DMS 273 treated with DMSO at 0.1 percent for 48 hours (cell line): ENCODE results near the gene IL1F10.

ENCODE experiments used
- DNase-seq: peaks from one replicate; lab custom pipeline; 2025; lab: John Stamatoyannopoulos, UW

The IL1F10 gene, protein sequence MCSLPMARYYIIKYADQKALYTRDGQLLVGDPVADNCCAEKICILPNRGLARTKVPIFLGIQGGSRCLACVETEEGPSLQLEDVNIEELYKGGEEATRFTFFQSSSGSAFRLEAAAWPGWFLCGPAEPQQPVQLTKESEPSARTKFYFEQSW

DNA sequence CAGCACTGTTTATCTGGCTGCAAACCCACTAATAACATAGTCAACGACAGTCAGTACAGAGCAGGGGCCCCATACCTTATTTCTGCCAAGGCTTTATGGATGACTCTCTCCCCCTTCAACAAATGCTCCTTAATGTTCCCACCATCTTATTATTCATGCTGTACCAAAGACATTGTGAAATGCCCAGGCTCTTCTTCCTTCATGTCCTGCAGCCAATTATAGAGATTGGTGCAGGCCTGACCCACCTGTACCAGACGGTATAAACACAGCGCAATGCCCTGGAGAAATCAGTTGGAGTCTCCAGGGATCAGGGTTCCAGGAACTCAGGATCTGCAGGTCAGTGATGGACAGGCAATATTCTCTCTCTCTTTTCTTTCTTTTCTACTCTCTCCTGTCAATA, at the start of gene IL1F10:
Gene IL1F10, plus strand, starts transcription at position 290 of the 400 bp plus-strand sequence. CDS start 4,769 bp downstream, outside the sequence.
- no peak for DNase-seq

DNA sequence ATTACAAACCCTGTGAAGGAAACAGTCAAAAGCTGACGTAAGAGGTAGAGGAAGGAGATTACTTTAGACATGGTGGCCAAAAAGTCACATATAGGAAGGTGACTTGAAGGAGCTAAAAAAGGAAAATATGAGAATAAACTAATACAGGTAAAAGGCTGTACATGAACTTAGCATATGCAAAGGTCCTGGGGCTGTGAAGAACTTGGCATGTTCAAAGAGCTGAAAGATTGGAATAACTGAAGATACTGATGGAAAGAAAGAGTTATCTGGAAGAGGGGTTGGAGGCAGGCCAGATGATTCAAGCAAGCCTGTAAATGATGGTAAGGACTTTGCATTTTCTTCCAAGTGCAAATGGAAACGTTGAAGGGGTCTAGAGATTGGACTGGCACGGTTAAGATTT, 49.3 kb upstream of the IL1F10 start:
- DNase-seq: no peak

DNA sequence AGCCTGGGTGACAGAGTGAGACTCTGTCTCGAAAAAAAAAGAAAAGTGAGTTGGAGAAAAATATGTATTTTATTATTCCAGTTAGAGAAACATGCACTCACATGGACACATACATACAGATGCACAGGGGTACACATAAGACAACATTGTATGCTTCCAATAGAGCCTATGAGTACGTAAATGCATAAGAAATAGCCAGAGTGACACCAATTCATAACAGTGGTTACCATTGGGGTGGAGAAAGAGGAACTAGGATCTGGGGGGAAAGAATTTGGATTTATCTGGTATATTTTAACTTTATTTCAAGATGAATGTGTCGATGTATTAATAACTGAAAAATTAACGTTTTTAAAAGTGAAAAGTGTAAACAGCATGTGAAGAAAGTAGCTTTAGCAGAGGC, 46.5 kb upstream of the IL1F10 start:
- no peak for DNase-seq

DNA sequence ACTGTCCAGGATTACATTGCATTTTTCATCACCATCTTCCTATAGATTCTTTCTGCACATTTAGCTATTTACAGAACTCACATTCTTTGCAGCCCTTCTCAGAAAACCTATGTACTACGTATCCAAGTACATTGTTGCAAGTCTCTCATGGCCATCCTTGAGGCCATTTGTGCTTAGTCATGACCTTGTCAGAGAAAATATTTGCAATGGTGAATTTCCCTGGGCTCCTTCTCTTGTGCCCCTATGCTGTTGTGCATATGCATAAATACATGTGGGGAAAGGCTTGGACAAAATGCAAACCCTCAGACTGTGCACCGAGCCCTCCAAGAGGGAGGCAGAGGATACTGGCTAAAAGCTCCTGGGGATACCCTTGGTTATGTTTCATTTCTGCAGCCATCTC, 43.0 kb upstream of the IL1F10 start:
- DNase-seq: no peak

DNA sequence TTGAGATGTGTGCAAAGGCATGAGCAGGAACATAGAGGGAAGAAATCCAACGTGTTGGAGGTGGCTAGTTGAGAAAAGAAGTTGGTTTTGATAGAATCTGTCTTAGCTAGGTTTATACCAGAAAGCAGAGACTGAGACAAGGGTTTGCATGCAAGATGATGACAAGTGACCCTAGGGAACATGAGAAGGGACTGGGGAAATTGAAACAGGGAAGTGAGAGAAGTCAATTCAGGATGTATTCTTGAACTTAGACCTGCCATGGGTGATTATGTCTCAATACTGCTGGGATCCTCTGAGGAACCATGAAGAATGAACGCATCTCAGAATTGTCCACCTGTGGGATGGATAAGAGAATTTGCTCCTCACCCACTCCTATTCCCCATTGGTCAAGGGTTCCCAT, 42.0 kb upstream of the IL1F10 start:
- DNase-seq: no peak

DNA sequence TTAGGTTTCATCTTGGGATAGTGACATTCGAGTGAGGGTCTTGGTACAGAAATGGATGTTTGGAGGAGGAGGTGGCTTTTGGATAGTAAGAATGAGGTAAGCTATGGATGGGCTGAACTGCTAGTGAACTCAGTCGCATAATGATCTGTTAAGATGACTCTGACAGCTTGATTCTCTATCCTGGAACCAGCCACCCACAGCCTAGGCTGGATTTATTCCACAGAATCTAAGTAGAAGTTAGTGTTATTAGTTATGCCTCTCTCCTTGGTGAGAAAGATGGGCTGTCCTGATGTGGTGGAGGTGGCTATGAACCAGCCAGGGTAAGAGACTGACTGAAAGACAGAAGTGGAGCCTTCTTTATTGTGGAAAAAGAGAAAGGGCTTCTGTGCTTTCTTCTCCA, 40.1 kb upstream of the IL1F10 start:
- no peak for DNase-seq

DNA sequence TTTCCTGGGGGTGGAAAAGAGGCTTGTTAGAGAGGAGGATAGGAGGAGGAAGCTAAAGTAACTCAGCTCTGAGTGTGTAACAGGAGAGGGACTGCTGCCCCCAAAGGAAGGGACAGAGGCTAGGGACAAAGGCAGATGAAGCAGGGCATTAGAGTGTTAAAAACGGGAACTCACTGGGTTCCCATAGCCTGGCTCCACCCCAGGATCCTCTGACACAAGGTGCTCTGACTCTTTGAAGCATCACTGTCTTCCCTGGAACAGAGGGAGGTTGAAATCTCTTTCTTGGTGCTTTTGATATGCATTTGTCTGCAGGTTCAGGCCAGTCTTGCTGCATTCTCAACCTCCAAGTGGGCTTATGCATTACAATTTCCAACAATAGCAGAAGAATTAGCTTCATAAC, 39.7 kb upstream of the IL1F10 start:
- DNase-seq: no peak

DNA sequence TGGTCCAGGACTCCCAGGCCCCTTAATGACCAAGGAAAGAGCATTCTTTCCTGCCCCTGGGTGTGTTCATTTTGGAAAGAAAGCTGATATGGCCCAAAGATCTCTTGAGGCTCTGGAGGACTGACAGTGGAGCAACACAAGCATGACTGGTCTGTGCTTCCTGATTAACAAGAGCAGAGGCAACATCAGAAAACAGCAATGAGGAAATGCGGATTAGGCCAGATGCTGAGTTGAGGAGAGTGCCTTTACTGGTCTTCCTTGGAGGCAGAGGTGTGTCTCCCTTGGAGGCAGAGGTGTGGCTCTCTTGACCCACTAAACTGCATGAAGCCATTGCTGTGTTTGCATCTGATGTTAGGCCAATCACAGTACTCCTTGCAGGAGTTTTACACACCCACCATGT, 35.0 kb upstream of the IL1F10 start:
- DNase-seq: no peak

DNA sequence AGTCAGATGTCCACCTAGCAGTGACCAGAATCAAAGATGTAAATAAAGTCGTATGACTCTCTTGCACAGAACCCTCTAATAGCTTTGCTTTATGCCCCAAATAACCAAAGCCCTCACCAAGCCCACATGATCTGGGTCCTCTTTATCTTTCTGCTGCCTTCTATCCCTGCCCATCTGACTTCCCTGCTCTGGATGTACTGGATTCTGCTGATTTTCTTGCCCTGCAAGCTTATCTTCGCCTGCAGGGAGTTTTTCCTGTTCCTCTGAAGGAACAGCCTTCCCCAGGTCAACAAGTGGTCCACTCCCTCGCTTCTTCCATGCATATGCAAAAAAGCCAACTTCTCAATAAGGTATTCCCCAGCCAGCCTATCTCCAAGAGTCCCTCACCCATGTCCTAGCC, 33.8 kb upstream of the IL1F10 start:
- DNase-seq: no peak

DNA sequence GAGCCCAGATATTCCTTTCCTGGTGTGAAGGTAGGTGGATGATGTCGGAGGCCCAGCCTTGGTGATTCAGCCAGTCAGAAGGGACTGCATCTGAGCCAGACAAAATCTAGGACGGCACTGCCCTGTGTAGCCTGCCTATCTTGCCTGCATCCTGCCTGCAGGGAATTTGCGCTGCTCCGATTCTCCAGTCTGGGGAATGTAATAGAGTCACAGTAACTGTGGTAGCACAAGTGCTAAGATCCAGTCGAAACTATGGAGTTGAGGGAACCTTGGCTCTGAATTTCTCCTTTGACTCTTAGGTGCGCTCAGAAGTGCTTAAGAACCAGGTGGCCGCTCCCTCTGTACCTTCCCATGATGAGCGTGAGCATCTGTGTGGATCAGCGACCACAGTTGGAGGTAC, 31.0 kb upstream of the IL1F10 start:
- no peak for DNase-seq

DNA sequence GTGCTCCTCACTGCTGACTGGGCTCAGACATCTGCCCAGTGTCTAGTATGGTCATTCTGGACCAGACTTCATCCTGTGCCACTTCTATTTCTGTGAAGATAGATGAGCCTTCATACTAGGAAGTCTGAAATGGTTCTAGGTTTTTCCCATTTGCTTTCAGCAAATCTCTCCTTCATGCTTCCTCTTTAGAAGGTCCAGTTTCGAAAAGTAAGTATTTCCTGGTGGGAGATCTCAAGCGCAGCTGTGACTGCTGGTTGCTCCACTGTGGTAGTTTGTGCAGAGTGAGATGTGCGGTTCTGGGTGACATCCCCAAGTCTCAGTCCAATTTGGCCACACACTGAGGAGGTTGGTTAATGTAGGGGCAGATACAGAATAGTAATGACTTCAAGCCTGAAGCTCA, 29.5 kb upstream of the IL1F10 start:
- no peak for DNase-seq

DNA sequence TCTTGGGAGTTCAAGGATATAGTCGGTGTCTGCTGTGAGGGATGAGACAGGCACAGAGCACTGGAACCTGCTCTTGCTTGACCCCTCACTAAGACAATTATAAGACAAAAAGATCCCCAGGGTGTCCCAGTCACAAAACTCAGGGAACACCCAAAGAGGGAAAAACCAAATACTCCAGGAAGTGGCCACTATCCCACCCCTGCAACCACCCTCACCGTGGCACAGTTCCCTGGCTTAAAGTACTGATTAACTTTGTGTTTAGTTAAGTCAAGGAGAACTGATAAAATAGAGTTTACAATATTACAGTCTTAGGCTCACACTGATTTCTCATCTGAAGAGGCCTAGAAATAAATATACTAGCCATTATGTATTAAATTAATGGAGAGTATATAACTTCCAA, 28.6 kb upstream of the IL1F10 start:
- DNase-seq: no peak

DNA sequence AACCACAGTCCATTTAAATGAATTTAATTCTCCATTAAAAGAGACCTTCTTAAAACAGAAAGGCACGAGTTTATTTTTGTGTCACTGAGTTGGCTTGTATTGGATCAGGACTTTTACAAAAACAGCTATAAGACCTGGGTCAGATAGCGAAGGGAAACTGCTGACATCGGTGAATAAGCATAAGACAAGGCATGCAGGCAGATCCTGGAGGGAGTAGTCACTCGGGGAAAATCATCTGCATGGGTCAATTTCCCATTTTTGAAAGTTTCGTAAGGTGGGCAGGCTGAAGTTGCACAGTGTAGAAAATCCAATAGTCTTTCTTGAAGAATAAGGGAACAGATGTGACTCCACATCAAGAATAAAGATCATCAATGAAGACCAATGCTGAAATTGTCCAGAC, 28.1 kb upstream of the IL1F10 start:
- DNase-seq: no peak

DNA sequence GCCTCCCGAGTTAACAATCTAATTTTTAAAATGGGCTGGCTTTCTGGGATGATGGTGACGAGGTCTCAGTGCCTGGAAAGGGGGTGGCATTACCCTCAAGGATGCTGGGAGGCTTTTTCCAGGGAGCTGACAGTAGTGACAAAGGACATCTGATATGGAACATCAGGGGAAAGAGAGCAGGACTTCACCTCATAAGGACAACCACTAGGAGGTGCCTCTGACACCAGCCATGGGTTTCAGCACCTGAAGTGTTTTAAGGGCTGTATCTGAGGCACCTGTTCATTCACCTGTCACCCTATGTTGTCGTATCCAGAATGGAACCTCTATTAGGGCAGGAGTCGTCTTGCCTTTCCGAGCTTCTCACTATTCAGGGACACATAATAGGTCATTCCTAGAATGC, 25.9 kb upstream of the IL1F10 start:
- DNase-seq: no peak

DNA sequence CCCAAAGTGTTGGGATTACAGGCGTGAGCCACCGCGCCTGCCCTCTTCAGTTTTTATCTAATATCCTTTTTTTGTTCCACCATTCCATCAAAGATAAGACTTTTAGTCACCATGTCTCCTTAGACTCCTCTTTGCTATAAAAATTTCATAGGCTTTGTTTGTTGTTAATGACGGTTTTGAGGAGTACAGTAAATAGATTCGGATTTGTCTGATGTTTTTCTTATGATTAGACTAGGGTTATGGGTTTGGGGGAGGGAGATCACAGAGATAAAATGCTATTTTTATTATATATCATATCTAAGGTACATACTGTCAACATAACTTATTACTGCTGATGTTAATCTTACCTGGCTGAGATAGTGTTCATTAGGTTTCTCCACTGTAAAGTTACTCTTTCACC, 21.3 kb upstream of the IL1F10 start:
- DNase-seq: no peak

DNA sequence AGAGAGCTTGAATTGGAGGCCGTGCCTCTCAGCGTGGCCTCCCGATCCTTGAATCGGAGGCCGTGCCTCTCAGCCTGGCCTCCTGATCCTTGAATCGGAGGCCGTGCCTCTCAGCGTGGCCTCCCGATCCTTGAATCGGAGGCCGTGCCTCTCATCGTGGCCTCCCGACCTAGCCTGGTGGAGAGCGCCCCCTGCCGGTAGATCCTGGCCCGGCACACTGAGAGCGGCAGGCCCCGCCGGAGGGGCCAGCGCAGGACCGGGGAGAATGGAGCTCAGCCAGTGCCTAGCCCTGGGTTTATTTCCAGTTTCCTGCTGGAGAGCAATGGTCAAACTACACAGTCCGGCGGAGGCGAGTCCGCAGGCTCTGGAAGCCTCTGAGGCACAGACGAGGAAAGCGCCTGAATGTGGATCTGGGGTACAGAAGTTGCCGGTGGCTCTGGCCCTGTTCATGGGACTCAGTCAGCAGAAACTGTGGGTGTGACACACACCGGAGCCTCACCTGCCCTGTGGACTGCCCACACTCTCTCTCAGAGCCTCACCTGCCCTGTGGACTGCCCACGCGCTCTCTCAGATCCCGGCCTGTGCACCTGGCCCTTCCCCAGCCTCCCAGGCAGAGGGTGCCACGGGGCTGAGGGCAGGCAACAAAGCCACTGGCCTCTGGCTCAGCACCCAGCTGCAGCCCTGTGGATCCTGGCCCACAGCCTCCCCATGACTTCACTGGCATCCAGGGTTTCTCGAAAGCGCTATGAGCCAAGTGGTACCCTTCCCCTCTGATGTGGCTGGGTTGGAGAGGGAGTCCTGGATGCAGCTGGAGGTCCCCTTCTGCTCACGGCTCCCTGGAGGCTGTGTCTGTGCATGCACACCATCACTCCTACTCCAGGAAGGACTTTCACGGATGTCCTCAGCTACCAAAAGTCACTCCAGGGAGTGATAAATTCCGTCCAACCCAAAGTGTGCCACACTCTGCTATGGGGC, 16.6 kb upstream of the IL1F10 start:
- no peak for DNase-seq

DNA sequence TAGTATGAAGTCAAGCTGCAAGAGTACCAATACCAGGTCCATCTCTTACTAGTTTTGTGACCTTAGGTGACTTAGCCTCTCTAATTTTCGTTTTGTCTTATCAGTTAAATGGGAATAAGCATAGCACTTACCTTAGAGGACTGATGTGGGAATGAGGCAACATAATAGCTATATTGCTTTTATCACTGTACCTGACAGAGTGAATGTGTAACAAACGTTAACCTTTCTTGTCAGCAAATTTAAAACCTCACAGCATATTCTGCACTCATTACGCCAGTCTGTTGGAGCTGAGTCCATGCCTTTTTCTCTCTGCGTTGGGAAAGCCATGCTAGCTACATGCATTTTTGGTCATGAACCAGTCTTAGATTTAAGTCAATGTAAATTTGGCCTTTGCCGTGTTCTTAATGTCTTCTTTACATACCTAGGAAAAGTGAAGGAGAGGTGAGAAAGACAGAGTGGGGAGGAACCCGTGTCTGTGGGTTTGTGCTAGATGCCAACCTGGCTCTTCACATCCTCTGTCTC, 15.3 kb upstream of the IL1F10 start, which contains the start of gene IL36B:
Gene IL36B, minus strand, starts transcription at position 472 of the 522 bp plus-strand sequence.
- no peak for DNase-seq

DNA sequence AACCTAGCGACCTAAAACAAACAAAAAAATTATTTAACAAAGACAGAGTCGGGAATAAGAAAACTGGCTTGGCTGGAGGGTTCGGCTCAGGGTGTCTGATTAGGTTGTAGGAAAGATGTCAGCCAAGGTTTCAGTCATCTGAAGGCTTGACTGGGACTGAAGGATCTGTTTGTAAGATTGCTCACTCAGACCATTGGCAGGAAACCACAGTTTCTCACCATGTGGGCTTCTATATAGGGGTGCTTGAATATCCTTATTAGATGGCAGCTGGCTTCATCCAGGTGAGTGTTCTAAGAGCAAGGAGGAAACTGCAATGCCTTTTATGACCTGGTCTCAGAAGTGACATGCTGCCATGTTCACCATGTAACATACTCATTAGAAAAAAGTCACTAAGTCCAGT, 14.1 kb upstream of the IL1F10 start:
- no peak for DNase-seq

DNA sequence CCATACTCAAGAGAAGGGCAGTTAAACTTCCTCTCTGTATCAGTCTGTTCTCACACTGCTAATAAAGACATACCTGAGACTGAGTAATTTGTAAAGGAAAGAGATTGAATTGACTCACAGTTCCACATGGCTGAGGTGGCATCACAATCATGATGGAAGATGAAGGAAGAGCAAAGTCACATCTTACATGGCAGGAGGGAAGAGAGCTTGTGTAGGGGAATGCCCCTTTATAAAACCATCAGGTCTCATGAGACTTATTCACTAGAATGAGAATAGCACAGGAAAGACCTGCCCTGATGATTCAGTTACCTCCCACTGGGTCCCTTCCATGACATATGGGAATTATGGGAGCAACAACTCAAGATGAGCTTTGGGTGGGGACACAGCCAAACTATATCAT, 13.7 kb upstream of the IL1F10 start:
- no peak for DNase-seq

DNA sequence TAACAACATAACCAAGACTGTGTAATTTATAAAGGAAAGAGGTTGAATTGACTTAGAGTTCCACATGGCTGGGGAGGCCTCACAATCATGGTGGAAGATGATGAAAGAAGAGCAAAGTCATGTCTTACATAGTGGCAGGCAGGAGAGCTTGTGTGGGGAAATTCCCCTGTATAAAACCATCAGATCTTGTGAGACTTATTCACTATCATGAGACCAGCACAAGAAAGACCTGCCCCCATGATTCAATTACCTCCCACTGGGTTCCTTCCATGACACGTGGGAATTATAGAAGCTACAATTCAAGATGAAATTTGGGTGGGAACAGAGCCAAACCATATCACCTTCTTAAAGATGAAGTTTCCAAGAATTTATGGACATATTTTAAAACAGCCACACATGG, 11.2 kb upstream of the IL1F10 start:
- DNase-seq: no peak

DNA sequence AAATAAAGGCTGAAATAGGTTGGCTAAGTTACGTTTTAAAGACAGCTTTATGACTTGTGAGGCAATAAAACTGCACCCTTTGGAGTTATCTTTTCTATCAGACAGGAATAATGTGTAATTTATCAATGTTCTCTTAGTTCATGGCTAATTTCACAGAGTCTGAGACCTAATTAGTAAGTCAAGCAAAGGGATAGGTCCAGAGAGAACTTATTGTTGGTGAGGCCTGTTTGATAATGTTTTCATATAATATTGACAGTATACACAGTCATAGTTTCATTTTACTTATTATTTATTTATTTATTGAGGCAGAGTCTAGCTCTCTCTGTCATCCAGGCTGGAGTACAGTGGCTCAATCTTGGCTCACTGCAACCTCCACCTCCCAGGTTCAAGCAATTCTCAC, 10.7 kb upstream of the IL1F10 start:
- no peak for DNase-seq

DNA sequence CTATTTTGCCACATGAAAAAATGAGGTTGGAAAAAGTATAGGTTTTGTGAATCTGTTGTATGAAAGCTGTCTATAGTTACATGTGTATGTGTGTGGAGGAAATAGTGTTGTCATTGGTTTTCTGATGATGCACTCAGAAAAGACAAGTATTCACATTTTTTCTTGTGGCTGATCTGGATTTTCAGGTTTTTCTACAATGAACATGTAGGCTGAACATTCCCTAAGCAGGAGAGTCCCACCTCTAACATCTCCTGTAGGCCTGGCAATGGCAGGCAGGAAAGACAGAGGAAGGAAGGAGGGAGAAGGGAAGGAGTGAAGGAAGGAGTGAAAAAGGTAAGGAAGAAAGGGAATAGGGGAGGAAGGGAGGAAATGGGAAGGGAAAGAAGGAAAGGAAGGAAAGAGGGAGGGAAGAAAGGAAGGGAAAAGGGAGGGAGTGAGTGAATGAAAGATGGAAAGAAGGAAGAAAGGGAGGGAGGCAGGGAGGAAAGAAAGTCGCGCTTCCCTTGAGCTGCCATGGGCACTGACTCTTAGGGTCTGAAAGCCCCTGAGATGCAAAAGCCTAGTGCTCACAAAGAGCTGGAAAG, 9.3 kb upstream of the IL1F10 start:
- DNase-seq: no peak
